ENCODE data around the gene NAV2.

NAV2 gene

DNA sequence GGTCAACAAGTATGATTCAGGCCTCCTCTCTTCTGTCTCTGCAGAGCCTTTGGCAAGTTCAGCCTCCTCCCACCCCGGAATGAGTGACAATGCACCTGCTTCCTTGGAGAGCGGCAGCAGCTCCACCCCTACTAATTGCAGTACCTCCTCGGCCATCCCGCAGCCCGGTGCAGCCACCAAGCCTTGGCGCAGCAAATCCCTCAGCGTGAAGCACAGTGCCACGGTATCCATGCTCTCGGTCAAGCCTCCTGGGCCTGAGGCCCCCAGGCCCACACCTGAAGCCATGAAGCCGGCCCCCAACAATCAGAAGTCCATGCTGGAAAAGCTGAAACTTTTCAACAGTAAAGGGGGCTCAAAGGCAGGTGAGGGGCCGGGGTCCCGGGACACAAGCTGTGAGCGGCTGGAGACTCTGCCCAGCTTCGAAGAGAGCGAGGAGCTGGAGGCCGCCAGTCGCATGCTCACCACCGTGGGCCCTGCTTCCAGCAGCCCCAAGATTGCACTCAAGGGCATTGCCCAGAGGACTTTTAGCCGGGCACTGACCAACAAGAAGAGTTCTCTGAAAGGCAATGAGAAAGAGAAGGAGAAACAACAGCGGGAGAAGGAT lies 220.6 kb downstream of the NAV2 start:
- DNase-seq, result no peak

DNA sequence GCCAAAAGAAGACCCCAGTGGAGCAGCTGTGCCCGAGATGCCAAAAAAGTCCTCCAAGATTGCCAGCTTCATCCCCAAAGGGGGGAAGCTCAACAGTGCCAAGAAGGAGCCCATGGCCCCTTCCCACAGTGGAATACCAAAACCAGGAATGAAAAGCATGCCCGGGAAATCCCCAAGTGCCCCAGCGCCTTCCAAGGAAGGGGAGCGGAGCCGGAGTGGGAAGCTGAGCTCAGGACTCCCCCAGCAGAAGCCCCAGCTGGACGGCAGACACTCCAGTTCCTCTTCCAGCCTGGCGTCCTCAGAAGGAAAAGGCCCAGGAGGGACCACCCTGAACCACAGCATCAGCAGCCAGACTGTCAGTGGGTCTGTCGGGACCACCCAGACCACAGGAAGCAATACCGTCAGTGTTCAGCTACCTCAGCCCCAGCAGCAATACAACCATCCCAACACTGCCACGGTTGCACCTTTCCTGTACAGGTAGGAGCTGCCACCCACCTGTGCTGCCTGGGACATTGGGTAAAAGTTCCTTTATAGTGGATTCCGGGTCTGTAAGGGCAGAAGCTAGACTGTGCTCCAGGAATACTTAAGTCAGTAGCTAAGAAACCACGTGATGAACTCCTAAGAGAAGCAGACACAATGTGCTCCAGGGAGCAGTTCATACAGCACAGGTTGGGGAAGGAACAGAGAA lies 221.3 kb downstream of the NAV2 start:
- no peak for DNase-seq

DNA sequence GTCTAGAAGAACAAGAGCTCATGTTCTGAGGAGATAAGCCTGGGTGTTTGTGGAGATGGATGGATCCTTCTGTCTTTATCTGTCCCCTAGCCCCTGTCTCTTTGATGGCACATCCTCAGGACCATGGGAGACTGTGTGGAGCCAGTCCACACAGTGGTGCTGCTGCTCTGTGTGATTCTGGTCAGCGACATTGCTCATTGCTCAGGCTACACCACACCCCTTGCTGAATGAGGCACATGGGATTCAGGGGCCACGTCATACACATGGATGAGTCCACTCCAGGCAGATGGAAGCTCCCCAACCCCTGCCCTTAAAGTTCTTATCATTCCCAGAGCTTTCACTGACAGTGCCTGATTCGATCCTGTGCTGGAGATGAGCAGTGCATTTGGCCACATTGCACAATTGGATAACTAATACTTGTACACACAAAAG lies 222.2 kb downstream of the NAV2 start:
- no peak for DNase-seq

DNA sequence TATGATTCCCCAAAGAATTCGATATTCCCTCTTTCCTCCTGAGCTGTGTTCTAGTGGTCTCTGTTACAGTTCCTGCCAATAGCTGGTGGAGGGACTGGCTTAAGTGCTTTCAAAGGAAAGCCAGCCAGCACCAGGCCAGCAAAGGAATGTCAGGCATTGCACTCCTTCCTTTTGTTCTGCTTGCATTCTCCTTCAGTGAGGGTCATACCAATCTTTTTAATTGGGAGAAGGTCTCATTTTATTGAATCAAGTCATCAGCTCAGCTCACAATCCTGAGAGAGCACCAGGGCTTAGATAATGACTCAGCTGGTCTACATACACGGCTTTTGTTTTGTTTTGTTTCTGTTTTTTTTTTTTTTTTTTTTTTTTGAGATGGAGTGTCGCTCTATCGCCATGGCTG lies 222.9 kb downstream of the NAV2 start:
- DNase-seq, result no peak

DNA sequence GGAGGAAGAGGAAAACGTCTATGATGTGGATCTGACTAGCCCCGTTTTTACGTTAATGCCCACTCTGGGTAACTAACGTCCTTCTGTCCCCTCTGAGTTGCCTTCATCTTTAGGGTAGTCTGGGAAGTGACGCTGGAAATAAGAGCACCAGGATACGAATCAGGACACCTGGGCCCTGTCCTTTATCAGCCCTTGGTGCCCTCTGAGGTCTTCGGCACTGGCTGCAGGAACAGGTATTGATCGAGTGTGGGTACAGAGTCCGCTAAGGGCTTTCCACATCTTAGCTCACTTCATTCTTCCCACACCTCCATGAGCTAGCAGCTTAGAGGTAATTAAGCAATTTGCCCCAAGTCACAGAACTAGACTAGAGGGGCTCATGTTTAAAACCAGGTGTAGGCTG lies 223.8 kb downstream of the NAV2 start:
- no peak for DNase-seq

GRCh38 chr11:19938169-19938856 lies 225.7 kb downstream of the NAV2 start:
- no peak for DNase-seq

- DNase-seq, result no peak
These were observed 226.2 kb downstream of the NAV2 start for GRCh38 chr11:19938866-19939265.

DNA sequence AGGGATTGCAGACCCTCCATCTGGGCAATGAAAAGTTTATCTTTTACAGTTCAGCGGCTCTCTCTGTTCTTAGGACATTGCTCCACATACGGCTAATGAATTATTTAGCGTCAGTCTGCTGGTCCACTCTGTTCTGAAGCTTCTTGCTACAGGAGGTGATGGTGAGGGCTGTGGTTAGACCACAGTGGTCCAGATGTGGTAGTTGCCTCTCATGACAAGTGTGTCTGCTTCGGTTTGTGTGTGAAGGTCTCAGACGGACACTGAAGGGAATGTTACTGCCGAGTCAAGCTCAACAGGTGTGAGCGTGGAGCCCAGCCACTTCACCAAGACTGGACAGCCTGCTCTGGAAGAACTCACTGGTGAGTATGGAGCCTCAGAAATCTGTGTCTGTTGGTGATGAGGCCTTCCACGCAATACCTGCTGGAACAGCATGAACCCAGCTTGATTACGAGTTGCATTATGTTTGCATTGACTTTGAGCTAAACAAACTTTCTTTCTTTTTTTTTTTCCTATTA lies 226.8 kb downstream of the NAV2 start:
- DNase-seq, result no peak

GRCh38 chr11:19940831-19941230 lies 228.2 kb downstream of the NAV2 start:
- DNase-seq, result no peak

DNA sequence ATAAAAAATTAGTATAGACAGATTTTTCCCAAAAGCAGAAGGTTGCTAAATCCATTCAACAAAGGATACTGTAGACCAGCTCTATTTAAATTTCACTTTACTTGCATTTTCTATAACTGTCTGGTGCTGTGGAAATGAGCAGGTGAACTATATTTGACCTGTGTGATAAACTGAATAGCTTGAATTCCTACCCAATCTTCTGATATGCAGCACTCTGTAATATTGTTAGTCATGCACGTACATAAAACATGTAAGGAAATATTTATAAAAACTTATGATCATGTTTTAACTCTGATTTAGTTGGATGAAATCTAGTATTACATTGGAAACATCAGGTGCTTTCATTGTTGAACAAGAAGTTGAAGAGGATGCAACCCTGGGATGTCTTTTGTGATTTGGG lies 234.0 kb downstream of the NAV2 start:
- no peak for DNase-seq

DNA sequence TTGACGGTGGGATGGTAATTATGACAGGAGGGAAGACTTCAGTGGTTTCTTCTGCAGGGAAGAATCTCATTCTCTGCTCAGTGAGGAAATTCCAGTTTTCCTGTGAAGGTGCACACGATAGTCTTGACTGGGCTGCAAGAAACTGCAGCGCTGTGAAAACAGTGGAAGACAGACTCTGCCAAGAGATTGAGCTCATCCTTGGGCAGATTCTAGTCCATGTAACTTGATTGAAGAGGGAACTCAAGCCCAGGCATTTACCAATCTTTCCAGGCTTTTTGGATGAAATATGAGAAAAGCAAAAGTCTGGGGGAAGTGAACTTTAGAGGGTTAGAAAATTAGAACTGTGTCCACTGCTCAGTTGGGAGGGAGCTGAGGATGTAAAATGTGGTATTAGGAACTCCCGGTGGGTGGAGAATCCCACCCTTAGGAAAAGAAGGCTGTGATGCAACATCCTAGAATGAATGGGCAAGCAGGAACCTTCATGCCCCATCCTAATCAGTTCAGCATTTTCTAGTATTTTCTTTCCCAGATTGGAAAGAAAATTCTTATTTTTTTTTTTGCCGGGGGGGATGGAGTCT lies 235.0 kb downstream of the NAV2 start:
- DNase-seq, result no peak

- DNase-seq, result no peak
These were observed 237.0 kb downstream of the NAV2 start for GRCh38 chr11:19949606-19950005.

DNA sequence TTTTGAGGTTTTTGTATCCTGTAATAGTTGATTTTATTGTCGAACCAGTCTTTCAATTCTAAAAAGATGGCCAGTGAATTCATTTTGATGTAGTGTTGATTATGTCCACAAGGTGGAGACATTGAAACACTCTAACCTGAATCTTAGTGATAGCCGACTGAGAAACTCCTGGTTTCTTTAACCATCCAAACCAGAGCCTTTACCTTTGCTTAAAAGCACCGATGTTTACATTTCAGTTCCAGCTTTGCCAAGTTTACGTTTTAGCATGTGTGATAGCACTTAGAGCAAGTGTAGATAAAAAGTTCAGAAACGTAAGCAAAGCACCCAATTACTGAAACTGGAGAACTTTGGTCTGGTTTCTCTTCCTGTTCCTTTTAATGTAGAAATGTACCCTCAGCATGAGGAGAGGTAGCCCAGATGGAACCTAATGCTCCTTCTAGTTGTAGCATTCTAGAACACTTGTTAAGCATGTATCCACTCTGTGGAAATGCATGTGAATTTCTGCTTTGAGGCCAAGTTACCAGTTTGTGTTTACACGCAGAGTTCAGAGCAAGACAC lies 239.0 kb downstream of the NAV2 start:
- DNase-seq, result peak; percentile 50

- no peak for DNase-seq
These were observed 239.5 kb downstream of the NAV2 start for GRCh38 chr11:19952116-19952605.

- no peak for DNase-seq
These were observed 240.3 kb downstream of the NAV2 start for GRCh38 chr11:19952911-19953310.

- DNase-seq, result no peak
These were observed 240.7 kb downstream of the NAV2 start for GRCh38 chr11:19953336-19953735.

DNA sequence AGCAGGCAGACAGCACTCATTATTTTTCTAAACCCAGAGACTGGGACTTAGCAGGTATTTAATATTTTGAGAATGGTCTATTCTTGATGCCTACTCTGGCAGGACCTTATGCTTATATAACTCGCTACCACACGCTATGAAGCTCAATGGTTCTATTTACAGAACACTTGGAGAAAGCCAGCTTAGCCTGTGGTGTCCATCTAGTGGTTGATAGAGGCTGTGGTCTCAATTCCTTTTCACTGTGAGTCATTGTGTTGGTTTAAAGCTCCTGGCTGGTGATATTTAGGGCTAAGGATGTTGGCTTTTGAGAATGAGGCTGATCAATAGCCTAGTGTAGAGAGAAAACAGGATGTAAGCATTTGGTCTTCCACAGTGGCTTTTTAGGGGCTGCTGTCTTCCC lies 241.3 kb downstream of the NAV2 start:
- no peak for DNase-seq

DNA sequence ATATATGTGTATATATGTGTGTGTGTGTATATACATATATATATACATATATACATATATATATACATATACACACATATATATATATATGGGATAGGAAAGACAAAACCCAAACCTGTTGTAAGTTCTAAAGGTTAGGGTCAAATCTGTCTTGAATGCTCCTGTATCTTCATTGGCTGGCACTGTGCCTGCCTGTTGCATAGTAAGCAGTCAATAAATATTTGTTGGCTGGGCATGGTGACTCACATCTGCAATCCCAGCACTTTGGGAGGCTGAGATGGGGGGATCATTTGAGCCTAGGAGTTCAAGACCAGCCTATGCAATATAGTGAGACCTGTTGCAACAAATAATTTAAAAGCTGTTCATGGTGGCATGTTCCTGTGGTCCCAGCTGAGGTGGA lies 242.3 kb downstream of the NAV2 start:
- DNase-seq, result no peak

- DNase-seq, result no peak
These were observed 243.0 kb downstream of the NAV2 start for GRCh38 chr11:19955660-19956059.

GRCh38 chr11:19956228-19956627 lies 243.6 kb downstream of the NAV2 start:
- no peak for DNase-seq

GRCh38 chr11:19957294-19957943 lies 244.8 kb downstream of the NAV2 start:
- DNase-seq, result no peak

- DNase-seq, result no peak
These were observed 245.6 kb downstream of the NAV2 start for GRCh38 chr11:19958204-19958603.

- no peak for DNase-seq
These were observed 246.6 kb downstream of the NAV2 start for GRCh38 chr11:19959210-19959609.
